PFSK-1 (cell line): ENCODE measurements around the gene TP53BP2.

ENCODE experiments used
- FOXP2 ChIP-seq: optimal IDR thresholded peaks from 2 replicates; pipeline ENCODE3; 2011; ENCODE audit warnings: borderline replicate concordance, control low read depth, inconsistent platforms; ENCODE audit not compliant: insufficient read depth; ENCODE audit errors: extremely low read length, extremely low read depth
- POLR2AphosphoS5 ChIP-seq: IDR thresholded peaks from 2 replicates; pipeline ENCODE4 v1.6.1; 2012; ENCODE audit warnings: low read depth, mild to moderate bottlenecking, control low read depth, low read length, moderate library complexity
- SIN3A ChIP-seq: IDR thresholded peaks from 2 replicates; pipeline ENCODE4 v1.6.1; 2012; ENCODE audit warnings: mild to moderate bottlenecking, low read length, moderate library complexity, borderline replicate concordance; ENCODE audit not compliant: insufficient read depth
- TAF1 ChIP-seq: IDR thresholded peaks from 2 replicates; pipeline ENCODE4 v1.6.1; 2012; ENCODE audit warnings: low read length, control low read depth, borderline replicate concordance; ENCODE audit not compliant: insufficient read depth
- TF ChIP-seq, protein P1 (sequence below), 2 experiments: IDR thresholded peaks; 2 replicates each; pipeline versions ENCODE4 v1.6.1 to v1.8.0; 2011 to 2012; ENCODE audit warnings: low read depth in 2 of 2, low read length in 2 of 2, control low read depth in 1 of 2, inconsistent platforms in 1 of 2, mild to moderate bottlenecking in 1 of 2, moderate library complexity in 1 of 2; ENCODE audit not compliant: insufficient read depth in 1 of 2

The TP53BP2 gene

DNA sequence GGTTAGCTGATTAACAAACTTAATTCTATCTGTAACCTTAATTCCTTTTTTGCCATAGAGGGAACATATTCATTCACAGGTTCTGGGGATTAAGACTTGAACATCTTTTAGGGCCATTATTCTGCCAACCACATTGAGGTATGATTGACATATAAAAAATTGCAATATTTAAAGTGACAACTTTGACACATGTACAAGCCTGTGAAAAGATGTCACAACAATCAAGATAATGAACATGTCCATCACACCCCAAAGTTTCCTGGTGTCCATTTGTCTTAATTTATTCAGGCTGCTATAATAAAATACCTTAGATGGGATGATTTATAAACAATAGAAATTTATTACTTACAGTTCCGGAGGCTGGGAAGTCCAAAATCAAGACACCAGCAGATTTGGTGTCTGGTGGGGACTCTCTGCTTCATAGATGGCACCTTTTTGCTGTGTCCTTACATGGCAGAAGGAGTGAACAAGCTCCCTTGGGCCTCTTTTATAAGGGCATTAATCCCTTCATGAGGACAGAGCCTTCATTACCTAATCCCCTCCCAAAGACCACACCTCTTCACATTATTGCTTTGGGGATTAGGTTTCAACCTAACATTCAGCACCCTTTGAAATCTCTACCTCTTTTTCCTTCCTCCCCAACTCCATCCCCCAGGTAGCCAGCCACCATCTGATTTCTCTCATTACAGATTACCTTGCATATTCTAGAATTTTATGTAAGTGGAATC is 33.0 kb upstream of the TP53BP2 start:
- TF ChIP-seq POLR2AphosphoS5 = no peak
- TF ChIP-seq SIN3A = no peak
- TF ChIP-seq FOXP2 = no peak
- TF ChIP-seq, protein P1, sequence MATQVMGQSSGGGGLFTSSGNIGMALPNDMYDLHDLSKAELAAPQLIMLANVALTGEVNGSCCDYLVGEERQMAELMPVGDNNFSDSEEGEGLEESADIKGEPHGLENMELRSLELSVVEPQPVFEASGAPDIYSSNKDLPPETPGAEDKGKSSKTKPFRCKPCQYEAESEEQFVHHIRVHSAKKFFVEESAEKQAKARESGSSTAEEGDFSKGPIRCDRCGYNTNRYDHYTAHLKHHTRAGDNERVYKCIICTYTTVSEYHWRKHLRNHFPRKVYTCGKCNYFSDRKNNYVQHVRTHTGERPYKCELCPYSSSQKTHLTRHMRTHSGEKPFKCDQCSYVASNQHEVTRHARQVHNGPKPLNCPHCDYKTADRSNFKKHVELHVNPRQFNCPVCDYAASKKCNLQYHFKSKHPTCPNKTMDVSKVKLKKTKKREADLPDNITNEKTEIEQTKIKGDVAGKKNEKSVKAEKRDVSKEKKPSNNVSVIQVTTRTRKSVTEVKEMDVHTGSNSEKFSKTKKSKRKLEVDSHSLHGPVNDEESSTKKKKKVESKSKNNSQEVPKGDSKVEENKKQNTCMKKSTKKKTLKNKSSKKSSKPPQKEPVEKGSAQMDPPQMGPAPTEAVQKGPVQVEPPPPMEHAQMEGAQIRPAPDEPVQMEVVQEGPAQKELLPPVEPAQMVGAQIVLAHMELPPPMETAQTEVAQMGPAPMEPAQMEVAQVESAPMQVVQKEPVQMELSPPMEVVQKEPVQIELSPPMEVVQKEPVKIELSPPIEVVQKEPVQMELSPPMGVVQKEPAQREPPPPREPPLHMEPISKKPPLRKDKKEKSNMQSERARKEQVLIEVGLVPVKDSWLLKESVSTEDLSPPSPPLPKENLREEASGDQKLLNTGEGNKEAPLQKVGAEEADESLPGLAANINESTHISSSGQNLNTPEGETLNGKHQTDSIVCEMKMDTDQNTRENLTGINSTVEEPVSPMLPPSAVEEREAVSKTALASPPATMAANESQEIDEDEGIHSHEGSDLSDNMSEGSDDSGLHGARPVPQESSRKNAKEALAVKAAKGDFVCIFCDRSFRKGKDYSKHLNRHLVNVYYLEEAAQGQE (IDR thresholded peaks at IDR 0.05; ENCODE audit: insufficient read depth in 1 of 2, low read depth in 2 of 2, low read length in 2 of 2) = no peak
- no peak for TF ChIP-seq TAF1

DNA sequence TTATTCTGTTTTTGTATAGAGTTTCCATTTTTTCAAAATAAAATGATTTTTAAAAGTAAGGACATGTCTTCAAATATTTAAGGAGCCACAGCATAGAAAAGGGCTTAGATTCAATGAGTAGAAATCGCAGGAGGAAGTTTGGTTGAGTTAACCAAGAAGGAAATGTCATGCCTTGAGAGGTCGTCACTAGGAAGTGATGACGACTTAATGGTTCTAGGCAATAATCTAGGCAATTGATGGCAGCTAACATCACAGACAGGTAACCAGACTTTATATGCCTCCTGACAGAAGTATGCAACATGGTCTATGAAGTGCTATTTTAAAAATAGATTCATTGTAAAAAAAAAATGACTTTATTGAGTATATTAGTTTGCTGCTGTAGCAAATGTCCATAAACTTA is 32.1 kb upstream of the TP53BP2 start:
- TF ChIP-seq, protein P1 (IDR thresholded peaks at IDR 0.05; ENCODE audit: insufficient read depth in 1 of 2, low read depth in 2 of 2, low read length in 2 of 2) = no peak
- TF ChIP-seq TAF1 (no peak), FOXP2 (no peak), SIN3A (no peak), POLR2AphosphoS5 (no peak)

DNA sequence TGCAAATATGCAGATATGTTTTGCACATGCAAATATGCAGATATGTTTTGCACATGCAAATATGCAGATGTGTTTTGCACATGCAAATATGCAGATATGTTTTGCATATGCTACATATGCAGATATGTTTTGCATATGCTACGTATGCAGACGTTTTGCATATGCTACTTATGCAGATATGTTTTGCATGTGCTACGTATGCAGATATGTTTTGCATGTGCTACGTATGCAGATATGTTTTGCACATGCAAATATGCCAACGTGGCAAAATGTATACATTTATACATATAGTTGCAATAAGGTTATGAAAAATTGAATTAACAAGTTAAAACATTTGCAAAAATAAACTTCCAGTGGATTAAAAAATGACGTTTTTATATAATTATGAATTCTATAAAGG is 30.8 kb upstream of the TP53BP2 start:
- no peak for TF ChIP-seq TAF1
- no peak for TF ChIP-seq POLR2AphosphoS5
- TF ChIP-seq, protein P1 (IDR thresholded peaks at IDR 0.05; ENCODE audit: insufficient read depth in 1 of 2, low read depth in 2 of 2, low read length in 2 of 2) = no peak
- TF ChIP-seq FOXP2 = no peak
- TF ChIP-seq SIN3A = no peak

DNA sequence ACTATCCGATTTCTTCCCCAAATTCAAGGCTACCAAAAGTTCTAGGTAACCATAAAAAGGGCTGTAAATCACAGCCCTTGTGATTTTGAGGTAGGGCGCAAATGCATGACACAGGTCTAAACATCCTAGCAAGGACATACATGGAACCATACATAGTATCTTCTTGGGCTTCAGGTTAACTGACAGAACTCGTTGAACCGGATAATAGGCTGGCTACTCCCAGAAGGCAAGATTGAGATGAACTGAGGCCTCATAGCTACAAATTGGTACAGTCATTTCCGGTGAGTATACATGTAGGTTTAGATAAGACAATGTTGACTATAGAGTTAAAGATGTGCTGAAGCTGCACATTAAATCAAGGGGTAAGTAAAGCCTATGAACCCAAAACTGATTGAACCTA is 27.3 kb upstream of the TP53BP2 start:
- TF ChIP-seq POLR2AphosphoS5 (no peak), FOXP2 (no peak), SIN3A (no peak), TAF1 (no peak)
- TF ChIP-seq, protein P1 (IDR thresholded peaks at IDR 0.05; ENCODE audit: insufficient read depth in 1 of 2, low read depth in 2 of 2, low read length in 2 of 2) = no peak
